ENCODE results near the gene CIAO2A.
"Not testable (repeated sequence)": the region's sequence is repeated elsewhere in the genome, so short reads cannot be mapped to it uniquely, and the experiment has no call there.

CIAO2A gene

GRCh38 chr15:64090527-64090926, 3.1 kb downstream of the CIAO2A start:
- FAIRE-seq (no peak), DNase-seq (ENCODE audit: insufficient read length, low spot score) (no peak)
- no peak for TF ChIP-seq CTCF (IDR thresholded peaks at IDR 0.05; ENCODE audit: insufficient read depth, missing control alignments)

- FAIRE-seq (no peak), DNase-seq (ENCODE audit: insufficient read length, low spot score) (no peak)
- TF ChIP-seq CTCF (IDR thresholded peaks at IDR 0.05; ENCODE audit: insufficient read depth, missing control alignments): no peak
These were observed 3.9 kb downstream of the CIAO2A start for GRCh38 chr15:64089543-64090280.

GRCh38 chr15:64082757-64083156, 10.9 kb downstream of the CIAO2A start:
- FAIRE-seq (no peak), DNase-seq (ENCODE audit: insufficient read length, low spot score) (no peak)
- TF ChIP-seq CTCF (IDR thresholded peaks at IDR 0.05; ENCODE audit: insufficient read depth, missing control alignments): no peak

- DNase-seq (ENCODE audit: insufficient read length, low spot score); FAIRE-seq: not testable (repeated sequence)
These were observed 20.1 kb downstream of the CIAO2A start for GRCh38 chr15:64073496-64073895.

GRCh38 chr15:64072812-64073211, 20.8 kb downstream of the CIAO2A start:
- TF ChIP-seq CTCF (IDR thresholded peaks at IDR 0.05; ENCODE audit: insufficient read depth, missing control alignments): no peak
- FAIRE-seq: no peak
- no peak for DNase-seq (ENCODE audit: insufficient read length, low spot score)

- no peak for FAIRE-seq
These were observed 21.5 kb downstream of the CIAO2A start for GRCh38 chr15:64071931-64072765.

More at GRCh38 chr15:64071931-64072765, 21.5 kb downstream of the CIAO2A start:
- TF ChIP-seq CTCF (IDR thresholded peaks at IDR 0.05; ENCODE audit: insufficient read depth, missing control alignments): no peak
- no peak for DNase-seq (ENCODE audit: insufficient read length, low spot score)
